Amygdala (tissue), 56 donors: Measurements from ENCODE around the gene MYH14.
"Not testable (repeated sequence)": the region's sequence is repeated elsewhere in the genome, so short reads cannot be mapped to it uniquely, and the experiment has no call there.

Source experiments
- DNase-seq, 56 donors: peaks; one replicate each; lab custom pipeline; 2025; lab: John Stamatoyannopoulos, UW

MYH14 gene

DNA sequence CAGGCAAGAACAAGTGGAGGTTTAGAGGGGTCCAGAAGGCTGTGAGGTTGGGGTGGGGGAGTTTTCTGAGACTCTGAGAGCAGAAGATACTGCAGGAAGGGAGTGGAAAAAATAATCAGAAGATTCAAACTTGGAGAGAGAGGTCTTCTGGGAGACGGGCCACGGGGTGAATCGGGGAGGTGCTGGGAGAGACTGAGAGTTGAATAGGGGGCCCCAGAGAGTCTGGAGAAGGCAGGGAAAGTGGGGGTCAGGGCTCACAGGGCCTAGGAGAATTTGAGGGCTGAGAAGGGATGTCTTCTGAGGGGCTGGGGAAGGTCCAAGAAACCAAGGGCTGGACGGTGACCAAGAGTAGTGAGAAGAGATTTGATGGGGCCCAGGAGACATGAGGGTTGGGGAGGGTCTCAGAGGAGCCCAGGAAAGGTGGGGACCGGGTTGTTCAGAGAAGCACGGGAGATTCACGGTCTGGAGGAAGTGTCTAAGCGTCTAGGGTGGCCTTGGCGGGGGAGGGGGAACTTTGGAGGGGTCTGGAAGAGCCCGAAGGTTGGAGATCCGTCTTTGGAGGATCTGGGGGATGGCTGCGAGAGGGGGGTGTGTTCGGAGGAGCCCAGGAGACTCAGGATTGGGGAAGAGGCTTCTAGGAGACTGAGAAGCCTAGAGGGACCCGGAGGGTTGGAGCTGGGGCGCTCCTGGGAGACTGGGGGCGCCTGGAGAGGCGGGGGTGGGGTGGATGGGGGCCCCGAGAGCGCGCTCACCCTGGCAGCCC lies 124.2 kb downstream of the MYH14 start:
- no peak for DNase-seq

DNA sequence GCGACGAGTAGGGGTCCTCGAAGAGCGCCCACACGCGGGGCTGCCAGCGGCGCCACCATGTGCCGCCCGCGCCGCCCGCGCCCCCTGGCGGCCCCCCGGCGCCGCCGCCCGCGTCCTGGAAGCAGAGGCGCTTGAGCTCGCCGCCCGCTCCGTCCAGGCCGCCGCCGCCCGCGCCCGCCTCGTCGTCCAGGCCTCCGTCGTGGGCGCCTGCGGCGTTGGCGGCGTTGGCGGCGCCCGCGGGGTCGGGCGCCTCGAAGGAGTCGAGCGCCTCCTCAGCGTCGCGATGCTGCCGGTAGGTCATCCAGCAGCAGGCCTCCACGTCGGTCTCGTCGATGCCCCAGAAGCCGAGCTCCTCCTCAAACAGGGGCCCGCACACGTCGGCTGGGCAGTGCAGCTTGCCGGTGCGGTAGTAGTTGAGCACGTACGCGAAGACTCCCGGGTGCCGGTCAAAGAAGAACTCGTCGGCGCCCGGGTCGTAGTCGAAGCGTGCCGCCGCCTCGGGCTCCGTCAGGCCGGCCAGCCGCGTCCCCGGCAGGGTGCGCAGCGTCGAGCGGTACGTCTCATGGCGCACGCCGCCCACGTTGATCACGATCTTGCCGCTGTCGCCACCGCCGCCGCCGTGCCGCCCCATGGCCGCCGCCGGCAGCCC lies 124.9 kb downstream of the MYH14 start:
- peak in 5 of 56 donors; percentile 26 to 55 (median 48) for DNase-seq

DNA sequence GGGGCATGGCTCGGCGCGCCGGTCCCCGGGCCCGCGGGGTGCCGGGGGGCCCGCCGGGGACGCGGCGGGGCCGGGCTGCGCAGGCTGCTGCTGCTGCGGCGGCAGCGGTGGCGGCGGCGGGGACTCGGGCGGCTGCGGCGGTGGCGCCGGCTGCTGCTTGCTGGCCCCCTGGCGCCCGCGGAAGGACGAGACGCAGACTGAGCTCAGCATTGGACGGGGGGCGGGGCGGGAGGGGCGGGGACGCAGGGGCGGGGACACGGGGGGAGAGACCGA lies 125.4 kb downstream of the MYH14 start:
- DNase-seq, result no peak

DNA sequence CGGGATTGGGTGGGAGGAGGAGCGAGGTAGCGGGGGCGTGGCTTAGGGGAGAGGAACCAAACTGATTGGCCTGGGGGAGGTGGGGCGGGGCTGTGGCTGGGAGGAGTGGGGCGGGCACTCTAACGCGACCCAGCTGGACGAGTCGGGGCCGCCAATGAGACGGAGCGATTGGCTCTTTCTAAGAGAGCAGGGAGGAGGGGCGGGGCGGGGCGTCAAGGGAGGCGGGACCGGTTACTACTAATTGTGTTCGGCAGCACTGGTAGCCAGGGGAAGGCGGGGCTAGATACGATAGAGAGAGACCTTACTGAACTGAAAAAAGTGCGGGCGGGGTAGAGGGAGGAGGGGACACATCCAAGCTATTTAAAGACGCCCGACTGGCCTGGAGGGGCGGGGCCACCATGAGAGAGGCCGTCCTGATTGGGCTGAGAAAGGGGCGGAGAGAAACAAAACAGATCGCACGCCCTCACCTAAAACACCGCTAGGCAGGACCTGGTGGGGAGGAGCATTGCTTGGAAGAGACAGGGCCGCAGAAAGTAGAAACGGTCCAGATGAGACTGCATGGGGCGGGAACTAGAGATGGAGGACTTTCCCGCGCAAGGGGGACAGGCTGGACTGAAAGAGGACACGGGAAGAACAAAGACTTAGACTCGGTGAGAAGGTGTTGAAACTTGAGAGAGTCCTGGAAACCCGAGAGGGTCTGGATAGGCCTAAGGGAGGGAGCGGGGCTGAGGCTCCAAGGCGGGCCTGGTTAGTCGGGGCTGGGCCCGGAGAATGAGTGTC lies 125.9 kb downstream of the MYH14 start, which contains the start of gene KCNC3:
TSS of gene KCNC3 (minus strand) at position 232 of the 780 bp plus-strand sequence. CDS start 295 bp downstream, outside the sequence.
- peak; percentile 48 to 100 (median 99) for DNase-seq

DNA sequence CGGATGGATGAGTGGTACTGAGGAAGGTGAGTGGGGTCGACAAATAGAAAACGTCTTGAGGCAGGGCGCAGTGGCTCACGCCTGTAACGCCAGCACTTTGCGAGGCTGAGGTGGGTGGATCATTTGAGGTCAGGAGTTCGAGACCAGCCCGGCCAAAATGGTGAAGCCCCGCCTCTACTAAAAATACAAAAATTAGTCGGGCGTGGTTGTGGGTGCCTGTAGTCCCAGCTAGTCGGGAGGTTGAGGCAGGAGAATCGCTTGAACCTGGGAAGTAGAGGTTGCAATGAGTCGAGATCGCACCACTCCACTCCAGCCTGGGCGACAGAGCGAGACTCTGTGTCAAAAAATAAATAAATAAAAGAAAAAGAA lies 126.5 kb downstream of the MYH14 start:
- not testable (repeated sequence) for DNase-seq

DNA sequence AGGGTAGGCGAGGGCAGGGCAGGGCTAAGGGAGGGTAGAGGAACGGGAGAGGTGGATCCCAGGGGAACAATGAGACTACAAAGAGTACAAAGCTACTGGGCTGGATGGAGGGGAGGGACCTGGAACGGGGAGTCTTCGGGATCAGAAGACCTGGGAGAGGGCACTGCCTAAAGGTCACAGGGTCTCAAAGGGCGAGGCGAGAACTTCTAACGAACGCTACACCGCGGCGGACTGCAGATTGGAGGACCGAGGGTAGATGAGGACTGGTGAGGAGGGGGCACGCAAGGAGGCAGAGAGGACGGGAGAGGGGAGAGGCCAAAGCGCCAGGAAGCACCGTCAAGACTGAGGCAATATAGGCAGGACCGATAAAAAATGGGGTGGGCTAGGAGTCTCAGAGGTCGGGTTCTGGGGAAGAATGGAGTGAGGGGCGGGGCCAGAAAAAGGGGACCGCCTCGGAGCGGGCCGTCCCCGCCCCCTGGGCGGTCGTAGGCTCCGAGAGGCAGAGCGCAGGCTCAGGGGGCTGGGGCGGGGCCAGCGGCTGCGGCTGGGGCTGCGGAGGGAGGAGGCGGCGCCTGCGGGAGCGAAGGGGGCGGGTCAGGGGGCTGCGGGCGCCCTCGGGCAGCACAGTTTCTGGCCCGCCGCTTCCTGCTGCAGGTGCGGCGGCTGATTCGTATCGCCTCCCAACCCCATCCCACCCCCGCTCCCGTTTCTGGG lies 127.1 kb downstream of the MYH14 start:
- DNase-seq, result peak in 55 of 56 donors; percentile 34 to 91 (median 80)

DNA sequence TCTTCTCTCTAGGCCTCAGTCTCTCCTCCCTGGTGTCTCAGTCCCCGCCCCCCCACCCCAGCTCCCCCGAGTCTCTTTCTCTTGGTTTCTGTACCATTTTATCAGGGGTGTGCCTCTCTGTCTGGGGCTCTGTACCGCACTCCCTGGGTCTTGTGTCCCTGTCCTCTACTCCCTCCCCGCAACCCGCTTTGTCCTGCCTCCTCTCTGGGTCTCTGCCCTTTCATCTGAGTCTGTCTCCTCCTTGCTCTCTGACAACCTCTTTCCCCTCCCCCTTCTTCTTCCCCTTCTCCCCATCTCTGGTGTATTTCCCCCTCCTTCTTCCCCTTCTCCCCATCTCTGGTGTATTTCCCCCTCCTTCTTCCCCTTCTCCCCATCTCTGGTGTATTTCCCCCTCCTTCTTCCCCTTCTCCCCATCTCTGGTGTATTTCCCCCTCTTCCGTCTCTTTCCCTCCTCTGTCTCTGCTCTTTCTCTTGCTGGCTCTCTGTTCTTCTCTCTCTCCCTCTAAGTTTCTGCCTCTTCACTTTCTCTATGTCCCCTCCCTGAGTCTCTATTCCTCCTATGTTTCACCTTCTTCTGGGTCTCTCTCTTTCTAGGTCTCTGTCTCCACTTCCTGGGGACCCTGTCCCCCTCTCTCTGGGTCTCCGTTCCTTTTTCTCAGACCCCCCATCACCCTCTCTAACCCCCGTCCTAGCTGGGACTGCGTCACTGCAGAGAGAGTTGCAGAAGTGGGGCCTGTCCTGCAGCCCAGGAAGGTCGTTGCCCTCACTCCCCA lies 128.0 kb downstream of the MYH14 start:
- no peak for DNase-seq

DNA sequence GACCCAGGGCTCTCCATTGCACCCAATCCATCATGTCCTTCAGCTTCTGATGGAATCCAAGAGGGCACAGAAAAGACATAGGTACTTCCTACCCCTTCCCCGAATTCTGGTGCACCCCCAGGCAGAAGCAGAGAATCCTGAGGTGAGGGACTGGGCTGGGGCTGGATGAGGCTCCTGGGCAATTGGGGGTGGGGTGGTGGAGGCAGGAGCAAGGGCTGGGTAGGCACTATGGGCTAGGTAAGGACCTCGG lies 128.5 kb downstream of the MYH14 start:
- no peak for DNase-seq

DNA sequence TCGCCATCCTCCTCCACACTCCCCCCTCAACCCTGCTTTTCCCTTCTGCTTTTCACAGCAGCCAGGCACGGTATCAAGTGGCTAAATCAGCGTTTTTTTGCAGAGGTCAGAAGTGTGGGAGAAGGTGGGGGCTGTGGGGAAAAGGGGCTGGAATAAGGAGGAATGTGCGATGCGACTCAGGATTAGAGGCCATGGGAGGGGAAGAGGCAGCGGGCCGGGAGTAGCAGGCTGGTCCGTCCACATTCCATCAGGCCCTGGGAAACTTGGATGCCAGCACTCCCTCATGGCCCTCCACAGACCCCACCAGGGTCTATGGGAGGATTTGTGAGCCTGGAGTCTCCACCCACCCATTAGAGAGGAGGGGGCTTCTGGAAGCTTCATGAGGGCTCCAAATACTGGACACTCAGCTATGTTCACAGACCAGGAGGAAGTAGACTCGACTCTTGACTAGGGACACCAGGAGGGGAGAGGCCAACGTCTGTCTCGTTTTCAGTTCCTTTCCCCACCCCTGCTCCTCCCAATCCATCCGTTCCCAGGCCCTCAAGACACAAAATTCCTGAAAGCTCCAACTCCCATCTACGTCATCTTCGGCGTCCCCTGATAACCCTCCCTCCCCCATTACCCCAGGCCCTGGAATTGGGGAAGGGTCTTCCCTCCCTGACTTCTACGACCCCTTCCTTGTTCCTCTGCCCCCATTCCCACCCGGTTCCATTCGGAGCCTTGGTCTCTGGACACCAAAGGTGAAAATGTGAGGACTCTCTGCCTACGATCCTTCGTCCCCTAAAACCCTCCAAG lies 129.0 kb downstream of the MYH14 start:
- peak in 4 of 56 donors; percentile 16 to 26 (median 22) for DNase-seq

DNA sequence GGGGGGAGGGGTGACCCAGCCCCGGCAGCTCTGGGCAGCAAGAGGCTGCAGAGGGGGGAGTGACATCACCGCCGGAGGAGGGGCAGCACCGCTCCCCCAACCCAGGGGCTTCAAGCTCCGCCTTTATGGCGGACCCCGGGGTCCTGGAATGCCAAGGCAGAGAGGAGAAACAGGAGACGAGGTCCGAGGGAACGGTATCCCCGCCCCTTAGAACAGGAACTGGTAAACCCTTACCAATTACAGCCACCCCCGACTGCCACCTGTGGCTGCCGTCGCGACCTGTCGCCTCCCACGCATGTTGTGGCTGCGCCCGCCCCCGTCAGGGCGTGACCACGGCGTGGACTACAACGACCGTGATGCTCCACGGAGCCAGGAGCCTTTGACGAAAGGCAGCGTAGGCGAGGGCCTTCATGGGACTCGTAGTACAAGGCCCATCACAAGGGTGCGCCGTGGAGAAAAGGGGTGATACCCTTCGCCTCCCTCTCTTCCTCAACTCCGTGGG lies 129.9 kb downstream of the MYH14 start:
- peak; percentile 36 to 96 (median 90) for DNase-seq

DNA sequence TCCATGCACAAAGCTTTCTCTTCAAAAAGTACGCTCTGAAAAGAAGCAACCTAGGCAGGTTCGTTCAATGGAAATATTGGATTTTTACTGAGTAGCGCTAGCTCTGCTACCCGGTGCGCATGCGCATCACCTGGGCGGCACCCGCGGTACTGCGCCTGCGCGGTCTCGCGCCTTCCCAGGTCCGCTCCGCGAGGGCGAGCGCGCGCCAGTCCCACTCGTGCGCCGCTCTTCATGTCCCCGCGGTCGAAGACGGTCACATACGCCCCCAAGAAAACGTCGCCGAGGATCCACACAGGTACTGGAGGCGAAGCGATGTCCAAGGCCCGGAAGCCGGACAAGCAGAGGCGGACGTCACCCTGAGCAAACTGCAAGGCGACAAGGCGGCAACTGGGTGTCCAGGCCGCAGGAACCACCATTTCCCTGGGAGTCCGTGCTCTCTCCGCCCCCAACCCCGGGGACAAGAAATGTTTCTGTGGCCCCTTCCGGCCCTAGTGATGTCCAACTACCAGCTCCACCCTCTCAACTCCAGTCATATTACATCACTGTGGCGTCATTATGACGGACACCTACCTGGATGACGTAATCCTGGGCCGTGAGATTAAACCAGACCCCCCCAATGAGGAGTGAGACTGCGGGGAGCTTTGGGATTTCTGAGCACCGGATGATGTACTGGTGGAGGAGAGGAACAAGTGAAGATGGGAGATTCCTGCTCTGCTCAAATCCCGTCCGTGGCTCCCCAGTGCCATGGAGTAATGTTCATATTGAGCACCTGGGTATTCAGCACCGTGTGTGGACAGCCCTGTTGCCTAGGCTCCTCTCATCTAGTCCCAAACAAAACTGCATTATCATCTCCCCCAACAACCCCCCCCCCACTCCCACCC lies 130.6 kb downstream of the MYH14 start:
- DNase-seq, result peak in 45 of 56 donors; percentile 45 to 95 (median 87)

DNA sequence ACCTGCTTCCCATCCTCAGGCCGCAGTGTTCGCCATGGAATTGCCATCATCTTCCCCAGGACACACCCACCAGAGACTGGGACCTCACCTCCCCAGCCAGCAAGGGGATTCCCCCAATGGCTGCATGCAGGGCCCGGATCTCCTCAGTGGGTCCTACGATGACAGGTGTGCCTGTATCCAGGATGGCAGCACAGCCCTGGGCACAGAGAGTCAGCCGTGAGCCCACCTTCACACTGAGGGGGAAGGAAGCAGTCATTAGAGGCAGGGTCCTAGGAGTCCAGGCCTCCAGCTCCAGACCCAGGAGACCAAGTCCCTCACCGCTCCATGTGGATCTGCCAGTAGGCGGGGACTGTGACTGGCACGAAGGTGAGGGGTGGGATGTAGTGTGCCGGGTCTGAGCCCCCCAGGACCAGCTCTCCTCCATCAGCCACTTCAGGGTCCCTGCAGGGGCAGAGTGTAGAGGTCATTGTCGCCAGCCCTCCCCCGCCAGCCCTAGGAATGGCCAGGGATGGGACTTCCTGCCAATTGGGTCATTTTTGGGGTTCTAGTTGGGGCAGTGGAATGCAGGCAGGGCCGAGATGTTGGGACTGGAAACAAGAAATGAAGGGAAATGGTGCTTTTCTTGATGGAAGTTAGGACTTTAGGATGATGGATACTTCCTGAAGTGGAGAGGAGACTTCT lies 131.5 kb downstream of the MYH14 start:
- DNase-seq, result no peak

DNA sequence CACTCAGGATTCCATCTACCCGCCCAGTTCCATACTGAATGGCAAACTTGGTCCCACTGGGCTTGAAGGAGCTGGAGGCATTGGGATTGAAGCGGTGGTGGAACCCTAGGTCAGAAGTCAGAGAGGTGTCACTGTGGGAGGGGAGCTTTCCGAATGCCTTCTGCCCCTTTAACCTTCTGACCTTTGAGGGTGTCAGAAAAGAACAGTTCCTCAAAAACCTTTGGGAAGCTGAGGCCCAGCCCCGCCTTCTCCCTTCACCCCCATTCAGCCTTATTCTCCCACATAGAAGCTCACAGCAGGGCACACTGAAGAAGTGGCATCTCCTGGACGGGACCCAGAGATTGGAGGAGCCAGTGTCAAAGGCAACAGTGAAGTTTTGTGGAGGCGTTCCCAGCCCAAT lies 133.6 kb downstream of the MYH14 start:
- DNase-seq, result not testable (repeated sequence)

DNA sequence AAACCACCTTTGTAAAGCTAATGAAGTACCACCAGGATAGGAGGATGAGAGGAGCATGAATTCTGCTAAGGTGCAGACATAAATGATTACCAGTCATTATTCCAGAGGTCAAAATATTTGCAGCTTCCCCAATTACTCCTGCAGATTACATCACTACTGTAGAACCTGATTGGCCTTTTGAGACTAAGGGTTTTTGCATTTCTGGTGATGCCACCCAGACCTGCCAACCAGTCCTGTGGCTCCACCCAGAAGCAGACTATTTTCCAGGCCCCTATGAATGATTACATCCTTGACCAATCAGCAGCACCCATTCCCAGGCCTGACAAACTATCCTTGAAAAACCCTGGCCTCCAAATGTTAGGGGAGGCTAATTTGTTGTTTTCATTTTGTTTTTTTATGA lies 136.9 kb downstream of the MYH14 start:
- no peak for DNase-seq

DNA sequence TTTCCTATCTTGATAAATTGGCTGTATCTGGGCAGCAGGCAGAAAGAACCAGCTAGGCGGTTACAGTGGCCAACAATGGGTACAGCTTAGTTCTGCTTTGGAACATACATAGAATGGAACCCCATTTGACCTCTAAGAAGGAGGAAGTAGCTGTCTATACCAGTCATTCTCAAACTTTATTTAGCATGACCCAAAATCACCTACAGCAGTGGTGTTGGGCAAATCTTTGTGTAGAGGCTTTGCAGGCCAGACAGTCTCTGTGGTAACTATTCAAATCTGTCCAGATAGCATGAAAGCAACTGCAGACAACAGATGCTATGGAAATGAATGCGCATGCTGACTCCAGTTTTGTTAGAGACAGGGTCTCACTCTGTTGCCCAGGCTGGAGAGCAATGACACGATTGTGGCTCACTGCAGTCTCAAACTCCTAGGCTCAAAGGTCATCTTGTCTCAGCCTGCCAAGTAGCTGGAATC lies 137.7 kb downstream of the MYH14 start:
- DNase-seq, result no peak

DNA sequence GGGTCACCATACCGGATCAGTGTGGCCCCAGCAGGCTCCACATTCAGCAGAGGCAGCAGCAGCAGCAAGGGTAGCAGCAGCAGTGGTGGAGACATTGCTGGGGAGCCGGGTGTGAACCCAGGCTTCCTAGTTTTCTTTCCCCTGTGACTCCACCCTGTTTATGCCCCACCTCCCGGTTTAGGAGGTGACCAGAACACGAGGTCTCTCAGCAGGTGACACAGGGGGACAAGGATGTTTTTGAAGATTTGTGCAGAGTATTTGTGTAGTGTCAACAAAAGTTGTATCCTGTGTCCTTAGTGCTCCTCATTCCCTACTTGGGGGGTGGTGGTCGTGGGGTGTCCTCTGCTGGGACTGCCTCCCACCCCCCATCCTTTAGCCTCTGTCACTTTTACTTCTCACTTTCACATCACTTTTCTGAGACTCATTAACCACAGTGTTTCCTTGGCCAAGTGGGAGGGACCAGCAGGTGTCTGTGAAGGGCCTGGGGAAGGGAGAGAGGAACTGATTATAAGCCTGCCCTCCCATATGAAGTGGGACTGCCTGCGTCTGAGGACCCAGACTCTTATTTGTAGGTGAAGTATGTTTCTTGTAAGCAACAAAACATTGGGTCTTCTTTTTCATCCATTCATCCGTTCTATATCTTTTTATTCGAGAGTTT lies 141.4 kb downstream of the MYH14 start:
- DNase-seq, result peak in 2 of 56 donors; percentile 4 to 9

DNA sequence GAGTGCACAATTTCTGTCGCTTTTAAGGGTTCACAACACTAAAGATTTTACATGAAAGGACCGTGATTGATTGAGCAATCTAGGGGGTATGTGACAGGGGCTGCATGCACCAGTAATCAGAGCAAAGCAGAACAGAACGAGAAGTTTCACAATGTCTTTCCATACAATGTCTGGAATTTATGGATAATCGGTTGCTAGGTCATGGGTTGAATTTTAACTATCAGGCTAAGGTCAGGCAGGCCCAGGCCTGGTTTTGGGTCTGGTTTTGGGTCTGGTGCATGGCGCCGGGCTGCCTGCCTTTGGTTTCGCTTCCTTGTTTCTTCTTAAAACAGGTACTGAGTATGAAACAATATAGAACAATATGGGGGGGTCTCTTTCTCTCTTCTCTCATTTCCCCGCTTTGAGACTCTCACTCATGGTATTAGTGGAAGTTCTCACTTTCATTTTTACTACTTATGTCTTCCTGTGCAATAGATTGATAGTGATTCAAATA lies 143.7 kb downstream of the MYH14 start:
- DNase-seq, result peak in 1 of 56 donors; percentile 4
